Endodermal cell (in vitro differentiated cells): ENCODE results near the gene ASCC1. TPM values are rescaled to one million over a fixed set of nuclear protein-coding genes. Genes with fewer than 3 reads are reported as not detected.

Experiments
- DNase-seq: peaks from one replicate; pipeline ENCODE4 v3.0.0-alpha.2; 2017
- H3K27ac ChIP-seq: 2 replicates; pipeline ENCODE4 v1.5.1; 2013; ENCODE audit warnings: mild to moderate bottlenecking, low read depth, low read length, moderate library complexity
- H3K27me3 ChIP-seq: 2 replicates; pipeline ENCODE4 v1.6.1; 2013; ENCODE audit warnings: mild to moderate bottlenecking, low read length, moderate library complexity; ENCODE audit not compliant: insufficient read depth, control insufficient read depth, poor library complexity, severe bottlenecking
- H3K36me3 ChIP-seq: 2 replicates; pipeline ENCODE4 v1.7.0; 2013; ENCODE audit warnings: mild to moderate bottlenecking, low read length, moderate library complexity; ENCODE audit not compliant: control insufficient read depth, insufficient read depth
- H3K4me1 ChIP-seq: one replicate; pipeline ENCODE4 v1.7.0; 2013; ENCODE audit warnings: low read length; ENCODE audit not compliant: control insufficient read depth, insufficient read depth
- H3K4me3 ChIP-seq: 2 replicates; pipeline ENCODE4 v1.5.1; 2013; ENCODE audit warnings: mild to moderate bottlenecking, low read length, moderate library complexity
- H3K9ac ChIP-seq: 2 replicates; pipeline ENCODE4 v1.6.1; 2013; ENCODE audit warnings: mild to moderate bottlenecking, low read length, moderate library complexity; ENCODE audit not compliant: poor library complexity, severe bottlenecking; ENCODE audit errors: extremely low read depth
- H3K9me3 ChIP-seq: 2 replicates; pipeline ENCODE4 v1.6.1; 2013; ENCODE audit warnings: mild to moderate bottlenecking, low read length, moderate library complexity; ENCODE audit not compliant: control insufficient read depth
- H3K27ac Mint-ChIP-seq: 2 replicates; pipeline ENCODE4 v1.8.0; 2020; ENCODE audit warnings: mixed read lengths
- H3K27me3 Mint-ChIP-seq: 2 replicates; pipeline ENCODE4 v1.8.0; 2021; ENCODE audit warnings: mild to moderate bottlenecking, mixed read lengths; ENCODE audit not compliant: insufficient read depth
- H3K36me3 Mint-ChIP-seq: 2 replicates; pipeline ENCODE4 v1.8.0; 2020; ENCODE audit warnings: low read depth, mixed read lengths
- H3K4me1 Mint-ChIP-seq: 2 replicates; pipeline ENCODE4 v1.8.0; 2020; ENCODE audit warnings: mixed read lengths
- H3K4me3 Mint-ChIP-seq: 2 replicates; pipeline ENCODE4 v1.8.0; 2020; ENCODE audit warnings: mild to moderate bottlenecking, moderate library complexity, mixed read lengths
- H3K9me3 Mint-ChIP-seq: 2 replicates; pipeline ENCODE4 v1.8.0; 2020; ENCODE audit warnings: mild to moderate bottlenecking, mixed read lengths
- WGBS, 2 experiments: methylation state at CpG; one replicate each; pipeline versions ENCODE4 v1.1.5 to v1.1.7; 2013; ENCODE audit warnings: missing lambda C conversion rate in 2 of 2, mixed read lengths in 1 of 2; ENCODE audit not compliant: insufficient coverage in 1 of 2, insufficient read length in 1 of 2; 5-methylcytosine and 5-hydroxymethylcytosine counted together
- total RNA-seq, 2 donors: library from RNA; stranded (reverse); fragmentation: NEBNext Ultra II Directional in 1 of 2; extraction: Animal tissue kit (Norgen Biotek cat#: 25700) in 1 of 2; gene quantifications; 2 replicates in 1 of 2; 3 replicates in 1 of 2; pipeline ENCODE4 v1.2.1, GENCODE V29; 2021
- TF ChIP-seq, protein P1 (sequence below): fragments of 200-600 bp; sonication (generic); conservative IDR thresholded peaks from 2 replicates; pipeline ENCODE4 v1.5.0; 2021; ENCODE audit warnings: antibody characterized with exemption, mild to moderate bottlenecking

Gene ASCC1
- total RNA-seq, 2 donors from 2014 or later, result 29.2 to 34.0 TPM

- no peaks in the 10 kb centered on the region for H3K9me3 ChIP-seq
- no peaks in the 10 kb centered on the region for H3K36me3 ChIP-seq
- no peak overlapping the region for H3K9ac ChIP-seq
- H3K27me3 ChIP-seq, result no peaks in the 10 kb centered on the region
- 95 to 100% methylated on average over 5 to 11 of the region's 11 CpGs for WGBS, 2 experiments
- Mint-ChIP-seq H3K27ac (no peak overlapping the region), H3K27me3 (no peaks in the 10 kb centered on the region), H3K4me1 (no peaks in the 10 kb centered on the region), H3K4me3 (no peak overlapping the region), H3K9me3 (no peaks in the 10 kb centered on the region), H3K36me3 (no peaks in the 10 kb centered on the region)
- TF ChIP-seq, protein P1, sequence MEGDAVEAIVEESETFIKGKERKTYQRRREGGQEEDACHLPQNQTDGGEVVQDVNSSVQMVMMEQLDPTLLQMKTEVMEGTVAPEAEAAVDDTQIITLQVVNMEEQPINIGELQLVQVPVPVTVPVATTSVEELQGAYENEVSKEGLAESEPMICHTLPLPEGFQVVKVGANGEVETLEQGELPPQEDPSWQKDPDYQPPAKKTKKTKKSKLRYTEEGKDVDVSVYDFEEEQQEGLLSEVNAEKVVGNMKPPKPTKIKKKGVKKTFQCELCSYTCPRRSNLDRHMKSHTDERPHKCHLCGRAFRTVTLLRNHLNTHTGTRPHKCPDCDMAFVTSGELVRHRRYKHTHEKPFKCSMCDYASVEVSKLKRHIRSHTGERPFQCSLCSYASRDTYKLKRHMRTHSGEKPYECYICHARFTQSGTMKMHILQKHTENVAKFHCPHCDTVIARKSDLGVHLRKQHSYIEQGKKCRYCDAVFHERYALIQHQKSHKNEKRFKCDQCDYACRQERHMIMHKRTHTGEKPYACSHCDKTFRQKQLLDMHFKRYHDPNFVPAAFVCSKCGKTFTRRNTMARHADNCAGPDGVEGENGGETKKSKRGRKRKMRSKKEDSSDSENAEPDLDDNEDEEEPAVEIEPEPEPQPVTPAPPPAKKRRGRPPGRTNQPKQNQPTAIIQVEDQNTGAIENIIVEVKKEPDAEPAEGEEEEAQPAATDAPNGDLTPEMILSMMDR, result no peak
- H3K27ac ChIP-seq, result no peak overlapping the region
- H3K4me1 ChIP-seq, result no peaks in the 10 kb centered on the region
- no peak overlapping the region for H3K4me3 ChIP-seq
- no peak for DNase-seq
Observed at GRCh38 chr10:72068126-72068765, 147.8 kb downstream of the ASCC1 start.

DNA sequence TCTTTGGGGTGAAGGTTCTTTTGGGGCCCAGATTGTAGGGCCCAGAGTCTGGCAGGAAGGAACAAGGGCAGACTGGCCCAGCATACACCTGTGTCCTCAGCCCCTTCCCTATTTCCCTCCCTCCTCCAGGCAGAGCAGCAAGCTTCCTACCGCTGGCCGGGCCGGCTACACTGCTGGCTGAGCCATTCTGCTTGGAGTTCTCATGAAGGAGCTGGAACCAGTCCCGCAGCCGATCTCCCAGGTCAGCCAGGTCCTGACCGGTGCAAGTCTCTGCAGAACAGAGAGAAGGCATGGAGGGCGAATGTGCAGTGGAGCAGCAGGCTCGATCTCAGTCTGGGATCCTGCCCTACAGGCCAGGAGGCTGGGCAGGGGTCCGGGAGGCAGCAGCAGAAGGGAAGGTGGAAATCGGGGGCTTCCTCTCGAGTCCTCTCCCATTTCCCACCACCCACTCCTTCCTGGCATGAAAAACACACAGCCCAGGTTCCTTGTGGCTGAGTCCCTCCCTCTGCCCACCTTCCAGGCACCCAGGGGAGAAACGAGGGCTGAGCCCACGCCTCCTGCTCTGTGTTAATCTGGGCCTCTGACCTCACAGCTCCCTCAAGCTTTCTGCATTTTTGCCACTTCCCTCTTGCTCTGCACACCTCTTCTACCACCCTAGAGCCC lies 148.5 kb downstream of the ASCC1 start:
- DNase-seq, result no peak
- H3K27me3 ChIP-seq, result no peaks in the 10 kb centered on the region
- no peak overlapping the region for H3K4me3 ChIP-seq
- Mint-ChIP-seq H3K36me3 (no peaks in the 10 kb centered on the region), H3K4me3 (no peak overlapping the region), H3K4me1 (no peaks in the 10 kb centered on the region), H3K27ac (no peak overlapping the region), H3K9me3 (no peaks in the 10 kb centered on the region), H3K27me3 (no peaks in the 10 kb centered on the region)
- no peaks in the 10 kb centered on the region for H3K36me3 ChIP-seq
- no peaks in the 10 kb centered on the region for H3K4me1 ChIP-seq
- H3K9ac ChIP-seq, result no peak overlapping the region
- H3K9me3 ChIP-seq, result no peaks in the 10 kb centered on the region
- no peak overlapping the region for H3K27ac ChIP-seq
- 93 to 100% methylated on average over 4 to 13 of the region's 13 CpGs for WGBS, 2 experiments
- TF ChIP-seq, protein P1, result no peak

GRCh38 chr10:72066318-72067284 lies 149.5 kb downstream of the ASCC1 start:
- H3K27ac Mint-ChIP-seq, result no peak overlapping the region
- TF ChIP-seq, protein P1, result no peak
- 91 to 93% methylated on average over 14 to 18 of the region's 18 CpGs for WGBS, 2 experiments
- no peak overlapping the region for H3K9ac ChIP-seq
- H3K9me3 ChIP-seq, result no peaks in the 10 kb centered on the region
- no peak overlapping the region for H3K27ac ChIP-seq
- H3K4me3 ChIP-seq, result no peak overlapping the region
- no peak overlapping the region for H3K4me3 Mint-ChIP-seq
- H3K4me1 ChIP-seq, result no peaks in the 10 kb centered on the region
- no peaks in the 10 kb centered on the region for H3K4me1 Mint-ChIP-seq
- no peaks in the 10 kb centered on the region for H3K9me3 Mint-ChIP-seq
- H3K36me3 Mint-ChIP-seq, result no peaks in the 10 kb centered on the region
- H3K27me3 Mint-ChIP-seq, result no peaks in the 10 kb centered on the region
- H3K36me3 ChIP-seq, result no peaks in the 10 kb centered on the region
- DNase-seq, result no peak
- H3K27me3 ChIP-seq, result no peaks in the 10 kb centered on the region
